CD4-positive, CD25-positive, alpha-beta regulatory T cell (primary cell): Measurements from ENCODE around the gene SGCD. TPM values are rescaled to one million over a fixed set of nuclear protein-coding genes. Genes with fewer than 3 reads are reported as not detected.

Source experiments
- ATAC-seq, 2 donors: fragments of 150-1000 bp; cut with Tn5 transposase; one replicate each; pipeline ENCODE4 v1.10.0; 2021; ENCODE audit warnings: low read depth in 2 of 2, moderate number of reproducible peaks in 2 of 2, moderate library complexity in 1 of 2
- DNase-seq, 3 donors: peaks; one replicate each; pipeline versions ENCODE4 v3.0.0 to v3.0.0-alpha.2; 2012 to 2022; ENCODE audit warnings: mixed read lengths in 1 of 3
- H3K27ac ChIP-seq: one replicate; pipeline ENCODE4 v1.7.0; 2013; ENCODE audit warnings: mild to moderate bottlenecking, low read length; ENCODE audit not compliant: insufficient read depth, poor library complexity, severe bottlenecking
- H3K27me3 ChIP-seq: one replicate; pipeline ENCODE4 v1.7.0; 2013; ENCODE audit warnings: low read length; ENCODE audit not compliant: control insufficient read depth, insufficient read depth
- H3K36me3 ChIP-seq: one replicate; pipeline ENCODE4 v1.7.0; 2013; ENCODE audit warnings: mild to moderate bottlenecking, low read length, moderate library complexity; ENCODE audit not compliant: control insufficient read depth, insufficient read depth
- H3K4me1 ChIP-seq: 2 replicates; pipeline ENCODE4 v1.7.0; 2013; ENCODE audit warnings: mild to moderate bottlenecking, low read length; ENCODE audit not compliant: insufficient read depth, control insufficient read depth, poor library complexity, severe bottlenecking
- H3K4me3 ChIP-seq: one replicate; pipeline ENCODE4 v1.7.0; 2013; ENCODE audit warnings: low read depth, mild to moderate bottlenecking, low read length, moderate library complexity
- H3K9me3 ChIP-seq, 2 experiments: 1 replicate in 1 of 2; 2 replicates in 1 of 2; pipeline ENCODE4 v1.7.0; 2013; ENCODE audit warnings: low read length in 2 of 2, mild to moderate bottlenecking in 1 of 2, moderate library complexity in 1 of 2; ENCODE audit not compliant: control insufficient read depth in 2 of 2
- H3K27ac Mint-ChIP-seq, 3 donors: one replicate each; pipeline ENCODE4 v1.8.0; 2020 to 2022; ENCODE audit warnings: mild to moderate bottlenecking in 3 of 3, mixed read lengths in 3 of 3, moderate library complexity in 2 of 3
- H3K27me3 Mint-ChIP-seq: one replicate; pipeline ENCODE4 v1.8.0; 2022; ENCODE audit warnings: mild to moderate bottlenecking, mixed read lengths
- H3K36me3 Mint-ChIP-seq: one replicate; pipeline ENCODE4 v1.8.0; 2020; ENCODE audit warnings: mixed read lengths
- H3K4me1 Mint-ChIP-seq, 4 donors: one replicate each; pipeline ENCODE4 v1.8.0; 2020 to 2022; ENCODE audit warnings: mixed read lengths in 4 of 4, mild to moderate bottlenecking in 1 of 4
- H3K4me3 Mint-ChIP-seq, 4 donors: one replicate each; pipeline ENCODE4 v1.8.0; 2020 to 2022; ENCODE audit warnings: mild to moderate bottlenecking in 4 of 4, mixed read lengths in 4 of 4, moderate library complexity in 3 of 4
- H3K9me3 Mint-ChIP-seq, 7 donors: one replicate each; pipeline ENCODE4 v1.8.0; 2020 to 2022; ENCODE audit warnings: mixed read lengths in 7 of 7, mild to moderate bottlenecking in 3 of 7, moderate library complexity in 2 of 7
- polyA plus RNA-seq, 4 donors: library from polyadenylated mRNA; unstranded; fragments of 300-500 nt; fragmentation: Illumina TruSeq; gene quantifications; one replicate each; pipeline ENCODE4 v1.2.3, GENCODE V29; 2021
- total RNA-seq: library from RNA; stranded (reverse); gene quantifications from one replicate; pipeline ENCODE4 v1.2.3, GENCODE V29; 2022

SGCD gene
- total and polyA plus RNA-seq, 5 donors from 2014 or later: not detected

DNA sequence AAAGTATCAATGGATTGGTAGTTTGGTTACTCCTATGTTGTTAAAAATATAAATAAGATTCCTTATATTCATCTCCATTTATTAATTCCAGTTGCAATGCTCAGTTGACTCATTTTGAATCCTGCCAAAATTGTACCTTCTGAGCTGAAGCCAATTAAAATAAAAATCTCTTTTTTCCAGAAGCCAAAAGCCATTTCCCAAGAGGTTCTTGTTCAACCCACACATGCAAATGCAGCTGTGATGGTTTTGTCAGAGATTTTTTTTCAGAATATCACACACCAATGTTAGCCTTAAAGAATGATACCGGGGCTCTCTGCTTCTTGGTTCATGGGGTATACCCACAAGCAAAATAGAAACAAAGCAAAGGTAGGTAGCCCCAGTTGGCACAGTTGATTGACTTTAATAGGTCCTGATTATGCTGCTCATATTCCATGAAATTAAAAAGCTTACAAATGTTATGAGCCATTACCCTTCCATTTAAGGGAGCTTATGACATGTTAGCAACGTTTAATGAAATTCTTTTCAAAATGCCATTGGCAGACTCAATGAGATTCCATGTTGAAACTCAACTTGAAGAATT is 208.0 kb downstream of the SGCD start:
- H3K27ac Mint-ChIP-seq: no peak overlapping the region
- no peak for ATAC-seq
- H3K4me1 ChIP-seq: no peaks in the 10 kb centered on the region

DNA sequence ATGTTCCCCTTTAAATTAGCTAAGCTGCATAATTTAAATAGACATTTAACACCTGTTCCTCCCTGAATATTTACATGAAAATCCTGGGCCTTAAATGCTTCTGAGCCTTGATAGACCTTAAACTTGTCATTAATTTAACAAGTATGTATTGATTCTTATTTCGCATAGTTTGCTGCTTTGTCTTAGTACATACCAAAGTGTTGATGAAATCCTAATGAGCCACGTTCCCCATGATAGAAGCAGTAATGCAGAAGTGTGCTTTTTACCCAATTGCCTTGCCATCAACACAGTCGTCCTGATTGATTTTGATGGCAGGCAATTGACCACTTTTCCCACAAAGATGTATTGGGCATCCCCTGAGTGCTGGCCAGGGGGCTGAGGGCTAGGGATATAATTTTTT is 213.5 kb downstream of the SGCD start:
- Mint-ChIP-seq H3K4me3 (no peak overlapping the region), H3K4me1 (no peaks in the 10 kb centered on the region), H3K27ac (no peak overlapping the region), H3K36me3 (no peaks in the 10 kb centered on the region), H3K27me3 (peaks cover 8% of the 10 kb centered on the region), H3K9me3 (no peaks in the 10 kb centered on the region)
- H3K4me3 ChIP-seq: no peak overlapping the region
- H3K36me3 ChIP-seq: no peaks in the 10 kb centered on the region
- no peak overlapping the region for H3K27ac ChIP-seq
- H3K9me3 ChIP-seq: no peaks in the 10 kb centered on the region
- ATAC-seq (no peak), DNase-seq (no peak)
- no peaks in the 10 kb centered on the region for H3K27me3 ChIP-seq
- no peaks in the 10 kb centered on the region for H3K4me1 ChIP-seq

More for the DNA sequence above, 208.0 kb downstream of the SGCD start:
- no peak for DNase-seq
- Mint-ChIP-seq H3K27me3 (peaks cover 4% of the 10 kb centered on the region), H3K9me3 (peaks cover 0 to 2% (median 0%) of the 10 kb centered on the region in 7 donors), H3K4me1 (no peaks in the 10 kb centered on the region), H3K4me3 (no peak overlapping the region), H3K36me3 (no peaks in the 10 kb centered on the region)
- no peaks in the 10 kb centered on the region for H3K9me3 ChIP-seq
- H3K36me3 ChIP-seq: no peaks in the 10 kb centered on the region
- H3K27ac ChIP-seq: no peak overlapping the region
- no peak overlapping the region for H3K4me3 ChIP-seq
- H3K27me3 ChIP-seq: no peaks in the 10 kb centered on the region

DNA sequence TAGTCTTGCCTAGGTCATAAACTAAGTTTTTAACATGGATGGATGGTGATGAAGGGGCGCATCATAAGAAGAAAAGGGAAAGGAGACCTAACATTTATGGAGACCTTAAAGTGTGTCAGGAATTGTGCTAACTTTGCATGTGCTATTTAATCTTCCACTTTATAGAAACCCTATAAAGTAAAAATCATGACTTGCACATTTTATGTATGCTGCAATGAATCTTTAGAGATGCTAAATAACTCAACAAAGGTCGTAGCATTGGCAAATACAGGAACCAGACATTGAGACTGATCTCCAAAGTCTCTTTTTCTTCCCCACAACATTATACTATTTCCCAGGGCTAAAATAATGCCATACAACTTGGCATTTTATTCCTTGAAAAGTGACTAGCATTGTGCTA is 214.6 kb downstream of the SGCD start:
- Mint-ChIP-seq H3K4me3 (no peak overlapping the region), H3K36me3 (no peaks in the 10 kb centered on the region)

DNA sequence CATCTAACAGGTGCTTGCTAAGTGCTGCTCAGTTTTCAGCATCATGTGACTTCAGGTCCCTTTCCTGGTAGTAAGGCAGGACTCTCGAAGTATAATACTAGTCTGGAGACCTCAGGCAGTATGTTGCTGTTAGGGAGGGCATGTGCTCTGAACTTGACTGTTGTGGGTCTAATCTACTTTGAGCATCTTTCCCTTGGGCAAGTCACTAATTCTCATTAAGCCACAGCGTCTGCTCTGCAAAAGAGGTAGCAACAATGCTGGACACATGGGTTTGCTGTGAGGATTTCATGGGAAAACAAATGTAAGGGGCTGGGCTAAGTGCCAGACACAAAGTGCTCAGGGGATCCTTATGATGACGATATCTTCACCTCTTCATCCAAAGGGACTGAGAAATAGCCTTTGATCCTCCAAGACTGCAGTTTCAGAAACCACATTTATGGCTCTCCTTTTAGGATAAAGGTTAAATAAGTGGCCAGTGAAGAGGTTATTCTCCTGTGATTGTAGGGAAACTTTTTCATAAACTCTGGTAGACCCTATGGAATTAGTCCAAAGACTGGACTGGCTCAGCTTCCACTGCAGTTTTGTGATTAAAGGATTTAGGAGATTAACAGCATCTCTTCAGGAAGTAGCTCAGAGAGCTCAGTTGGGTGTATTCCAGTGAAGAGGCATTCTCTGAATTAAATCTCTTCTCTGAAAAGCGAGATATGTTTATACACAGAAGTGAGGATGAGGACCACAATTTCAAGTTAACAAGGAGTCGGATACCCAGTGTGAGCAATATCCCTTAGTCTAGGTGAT is 216.6 kb downstream of the SGCD start:
- Histone ChIP-seq H3K9me3 (no peaks in the 10 kb centered on the region), H3K27ac (no peak overlapping the region), H3K4me3 (no peak overlapping the region), H3K36me3 (no peaks in the 10 kb centered on the region), H3K4me1 (no peaks in the 10 kb centered on the region), H3K27me3 (no peaks in the 10 kb centered on the region)
- Mint-ChIP-seq H3K27me3 (peaks cover 11% of the 10 kb centered on the region), H3K4me1 (no peaks in the 10 kb centered on the region), H3K27ac (no peak overlapping the region), H3K9me3 (no peaks in the 10 kb centered on the region), H3K4me3 (no peak overlapping the region), H3K36me3 (no peaks in the 10 kb centered on the region)
- ATAC-seq (no peak), DNase-seq (no peak)

More for the DNA sequence above, 214.6 kb downstream of the SGCD start:
- Histone ChIP-seq H3K27ac (no peak overlapping the region), H3K36me3 (no peaks in the 10 kb centered on the region), H3K4me1 (no peaks in the 10 kb centered on the region), H3K27me3 (no peaks in the 10 kb centered on the region), H3K9me3 (no peaks in the 10 kb centered on the region), H3K4me3 (no peak overlapping the region)
- peaks cover 11% of the 10 kb centered on the region for H3K27me3 Mint-ChIP-seq
- H3K9me3 Mint-ChIP-seq: no peaks in the 10 kb centered on the region
- ATAC-seq (no peak), DNase-seq (no peak)
- H3K4me1 Mint-ChIP-seq: no peaks in the 10 kb centered on the region
- no peak overlapping the region for H3K27ac Mint-ChIP-seq

DNA sequence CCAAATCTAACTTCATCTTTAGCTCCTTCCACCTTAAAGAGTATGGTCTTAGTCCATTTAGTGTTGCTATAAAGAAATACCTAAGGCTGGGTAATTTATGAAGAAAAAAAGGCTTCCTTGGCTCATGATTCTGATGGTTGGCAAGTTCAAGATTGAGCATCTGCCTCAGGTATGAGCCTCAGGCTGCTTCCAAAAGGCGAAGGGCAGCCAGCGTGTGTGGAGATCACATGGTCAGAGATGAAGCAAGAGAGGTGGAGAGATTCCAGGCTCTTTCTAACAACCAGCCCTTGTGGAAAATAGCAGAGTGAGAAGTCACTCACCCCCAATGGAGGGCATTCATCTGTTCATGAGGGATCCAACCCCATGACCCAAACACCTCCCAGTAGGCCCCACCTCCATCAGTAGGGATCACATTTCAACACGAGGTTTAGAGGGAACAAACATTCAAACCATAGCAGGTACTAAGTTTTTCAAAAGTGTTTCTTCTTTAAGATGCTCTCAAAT is 225.9 kb downstream of the SGCD start:
- H3K36me3 Mint-ChIP-seq: no peaks in the 10 kb centered on the region
- Histone ChIP-seq H3K4me1 (no peaks in the 10 kb centered on the region), H3K27me3 (peaks cover 2% of the 10 kb centered on the region), H3K4me3 (no peak overlapping the region), H3K27ac (no peak overlapping the region), H3K36me3 (no peaks in the 10 kb centered on the region), H3K9me3 (no peaks in the 10 kb centered on the region)
- peaks cover 22% of the 10 kb centered on the region for H3K27me3 Mint-ChIP-seq
- DNase-seq: no peak
- H3K4me1 Mint-ChIP-seq: no peaks in the 10 kb centered on the region
- ATAC-seq: no peak
- H3K27ac Mint-ChIP-seq: no peak overlapping the region
- H3K9me3 Mint-ChIP-seq: peaks cover 0 to 3% (median 0%) of the 10 kb centered on the region in 7 donors
- no peak overlapping the region for H3K4me3 Mint-ChIP-seq

DNA sequence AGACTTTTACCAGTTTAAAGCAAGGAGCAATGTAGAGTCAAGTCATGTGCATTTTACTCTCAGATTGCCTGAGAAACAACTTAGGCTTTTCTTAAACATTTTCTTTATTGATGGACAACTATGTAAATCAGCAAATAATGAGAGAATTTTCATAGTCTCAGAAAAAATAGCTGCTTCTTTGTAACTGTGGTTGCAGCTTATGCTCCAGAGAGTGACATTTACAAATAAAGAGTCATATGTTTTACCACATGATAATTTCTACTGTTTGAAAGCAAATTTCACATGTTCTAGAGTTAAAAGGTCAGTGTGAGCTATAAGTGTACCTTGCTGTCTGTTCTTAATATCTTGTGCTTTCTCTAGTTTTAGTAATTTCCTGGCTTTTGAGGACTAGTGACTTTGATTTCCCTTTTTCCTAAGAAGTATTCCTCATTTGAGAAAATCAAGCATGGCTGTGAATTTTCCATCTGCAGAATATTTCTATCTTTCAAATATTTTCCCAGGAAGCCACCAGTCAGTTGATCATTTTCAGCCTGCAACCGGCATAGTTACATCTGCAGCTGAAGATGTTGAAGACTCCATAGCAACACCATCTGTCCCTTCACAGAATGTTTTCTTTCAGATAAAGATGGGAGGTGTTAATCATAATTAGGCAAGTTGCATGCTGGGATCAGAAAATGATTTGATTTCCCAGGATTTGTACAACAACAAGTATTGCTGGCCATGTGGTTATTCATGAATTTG is 229.9 kb downstream of the SGCD start:
- Mint-ChIP-seq H3K4me3 (no peak overlapping the region), H3K27ac (no peak overlapping the region), H3K9me3 (no peaks in the 10 kb centered on the region), H3K27me3 (peaks cover 22% of the 10 kb centered on the region), H3K36me3 (no peaks in the 10 kb centered on the region), H3K4me1 (no peaks in the 10 kb centered on the region)
- DNase-seq (no peak), ATAC-seq (no peak)
- Histone ChIP-seq H3K4me3 (no peak overlapping the region), H3K36me3 (no peaks in the 10 kb centered on the region), H3K4me1 (no peaks in the 10 kb centered on the region), H3K27me3 (peaks cover 4% of the 10 kb centered on the region), H3K9me3 (no peaks in the 10 kb centered on the region), H3K27ac (no peak overlapping the region)

DNA sequence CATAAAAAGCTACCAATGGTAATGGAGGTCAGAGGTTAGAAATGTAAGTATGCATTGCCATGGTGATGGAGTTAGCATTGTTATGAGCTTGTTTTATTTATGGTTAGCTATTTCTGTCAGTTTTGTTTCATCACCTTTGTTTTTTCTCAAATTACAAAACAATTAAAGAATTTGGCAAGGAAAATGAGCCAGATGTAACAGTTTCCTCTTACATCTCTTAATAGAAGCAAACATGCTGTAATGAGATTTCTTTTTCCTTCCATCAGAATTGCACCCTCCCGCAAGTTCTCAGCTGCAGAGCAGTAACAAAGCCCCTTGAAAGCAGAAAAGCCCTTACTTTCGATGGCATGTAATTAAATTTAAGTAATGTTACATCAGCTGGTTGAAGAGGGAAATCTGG is 233.0 kb downstream of the SGCD start:
- H3K27ac ChIP-seq: no peak overlapping the region
- Mint-ChIP-seq H3K27ac (no peak overlapping the region), H3K4me3 (no peak overlapping the region), H3K36me3 (no peaks in the 10 kb centered on the region), H3K9me3 (peaks cover 0 to 2% (median 0%) of the 10 kb centered on the region in 7 donors), H3K27me3 (peaks cover 18% of the 10 kb centered on the region), H3K4me1 (no peaks in the 10 kb centered on the region)
- no peak overlapping the region for H3K4me3 ChIP-seq
- H3K9me3 ChIP-seq: no peaks in the 10 kb centered on the region
- H3K27me3 ChIP-seq: peaks cover 2% of the 10 kb centered on the region
- H3K36me3 ChIP-seq: no peaks in the 10 kb centered on the region
- DNase-seq: no peak
- no peaks in the 10 kb centered on the region for H3K4me1 ChIP-seq
- no peak for ATAC-seq
